Islet precursor cell (in vitro differentiated cells): ENCODE data around the gene RFX7.
A peak's percentile ranks its signal among the peaks of the same experiment; 100 is the strongest.

Source experiments
- DNase-seq: peaks from one replicate; pipeline ENCODE4 v3.0.0-alpha.2; 2018

Gene RFX7

DNA sequence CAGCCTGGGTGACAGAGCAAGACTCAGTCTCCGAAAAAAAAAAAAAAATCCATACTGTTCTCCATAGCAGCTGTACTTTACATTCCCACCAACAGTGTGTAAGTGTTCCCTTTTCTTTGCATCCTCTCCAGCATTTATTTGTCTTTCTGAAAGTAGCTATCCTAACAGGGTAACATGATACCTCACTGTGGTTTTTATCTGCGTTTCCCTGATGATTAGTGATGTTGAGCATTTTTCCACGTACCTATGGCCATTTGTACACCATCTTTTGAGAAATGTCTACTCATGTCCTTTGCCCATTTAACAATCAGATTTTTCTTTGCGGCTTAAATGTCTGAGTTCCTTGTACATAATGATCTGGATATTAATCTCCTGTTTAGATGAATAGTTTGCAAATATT, 119.3 kb downstream of the RFX7 start:
- no peak for DNase-seq

DNA sequence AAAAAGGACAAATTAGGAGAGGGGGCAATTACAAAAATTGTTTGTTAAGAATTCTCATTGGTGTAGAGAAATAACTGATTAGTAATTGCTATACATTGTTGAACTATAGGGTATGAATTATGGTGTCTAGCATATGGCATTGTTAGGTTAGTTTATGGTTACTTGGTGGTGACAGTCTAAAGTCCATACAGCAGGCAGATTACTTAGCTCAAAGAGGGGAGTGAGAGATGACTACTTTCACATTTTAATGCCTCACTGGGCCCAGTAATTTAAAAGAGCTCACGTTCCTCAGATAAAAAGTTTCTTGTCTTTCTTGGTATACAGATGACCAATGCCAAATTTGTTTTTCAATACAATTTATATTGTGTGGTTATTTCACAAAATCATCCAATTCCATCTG, 137.8 kb downstream of the RFX7 start:
- DNase-seq, result no peak

DNA sequence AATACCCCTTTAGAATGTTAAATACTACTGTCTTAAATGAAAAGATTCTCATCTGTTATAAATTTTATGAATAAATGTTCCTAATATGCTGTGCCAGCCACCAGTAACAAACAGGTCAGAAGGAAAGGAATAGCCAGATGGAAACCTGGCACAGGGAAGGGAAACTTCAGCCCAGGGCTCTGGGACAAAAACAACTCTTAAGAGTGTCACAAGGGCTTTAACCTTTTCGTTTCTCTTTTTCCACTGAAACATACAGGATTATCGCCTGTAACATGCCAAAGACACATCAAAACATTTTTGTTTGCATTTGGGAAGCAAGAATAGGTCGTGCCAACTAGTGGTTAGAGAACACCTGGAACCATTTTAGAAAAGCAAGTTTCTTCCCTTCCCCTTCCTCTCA, 141.2 kb downstream of the RFX7 start:
- DNase-seq, result no peak

DNA sequence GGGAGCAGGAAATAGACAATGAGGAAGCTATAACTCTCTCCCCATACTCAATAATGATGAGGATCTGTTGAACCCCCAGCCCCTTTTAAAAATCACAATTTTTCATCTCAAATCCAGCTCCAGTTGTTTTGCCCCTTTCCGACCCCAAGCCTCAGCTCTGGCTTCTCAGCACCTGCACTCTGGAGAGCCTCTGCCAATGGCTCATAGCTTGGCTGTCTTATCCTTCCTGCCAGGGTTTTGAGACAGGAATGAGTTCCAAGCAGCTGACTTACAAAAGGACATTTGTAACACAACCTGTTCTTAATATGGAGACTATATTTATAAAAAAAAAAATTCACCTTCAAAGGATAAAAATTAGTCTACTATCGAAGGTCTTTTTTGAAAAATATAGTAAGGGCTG, 144.4 kb downstream of the RFX7 start:
- no peak for DNase-seq

DNA sequence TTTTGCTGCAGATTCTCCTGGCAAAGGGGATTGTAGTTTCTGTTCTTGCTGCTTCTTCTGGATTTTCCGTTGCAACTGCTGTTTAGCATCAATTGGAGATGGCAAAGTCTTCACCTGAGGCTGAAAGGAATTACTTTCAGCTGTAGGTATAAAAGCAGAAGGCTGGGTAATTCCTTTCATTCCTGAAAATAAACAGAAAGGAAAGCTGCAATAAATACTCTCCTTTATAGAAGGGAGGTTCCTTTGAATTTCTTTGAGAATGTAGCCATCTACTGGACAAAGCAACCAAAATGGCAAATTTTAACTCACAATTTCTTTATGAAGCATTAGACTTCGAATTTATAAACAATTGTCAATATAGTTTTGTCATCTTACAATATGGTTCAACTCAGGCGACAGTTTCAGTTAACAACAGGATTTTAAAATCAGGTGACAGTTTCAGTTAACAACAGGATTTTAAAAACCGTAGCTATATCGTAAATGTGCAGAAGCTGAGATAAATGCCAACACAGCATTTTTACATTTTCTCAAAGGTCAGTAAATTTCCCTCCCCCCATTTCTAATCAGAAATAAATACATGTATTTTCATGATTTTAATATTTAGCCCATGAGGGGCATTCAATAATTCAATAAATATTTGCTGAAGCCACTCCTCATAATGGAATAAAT, 145.3 kb downstream of the RFX7 start:
- DNase-seq, result no peak

DNA sequence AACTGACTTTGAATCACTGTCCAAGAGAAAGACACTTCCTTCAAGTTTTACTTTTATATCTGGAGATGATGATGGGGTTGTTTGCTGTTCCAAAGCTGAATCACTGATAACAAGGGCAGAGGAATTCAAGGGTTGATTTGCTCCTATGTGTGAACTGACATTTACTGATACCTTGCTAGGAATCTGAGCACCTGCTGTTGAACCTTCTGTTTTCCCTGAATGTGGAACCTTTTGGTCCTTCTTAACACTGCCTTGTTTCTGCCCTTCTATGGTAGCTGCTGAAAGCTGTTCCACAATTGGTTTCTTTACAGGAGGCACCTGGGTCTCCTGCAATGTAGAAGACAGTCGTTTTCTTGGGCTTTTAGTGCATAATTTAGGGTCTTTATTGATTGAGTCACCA, 148.3 kb downstream of the RFX7 start:
- no peak for DNase-seq

DNA sequence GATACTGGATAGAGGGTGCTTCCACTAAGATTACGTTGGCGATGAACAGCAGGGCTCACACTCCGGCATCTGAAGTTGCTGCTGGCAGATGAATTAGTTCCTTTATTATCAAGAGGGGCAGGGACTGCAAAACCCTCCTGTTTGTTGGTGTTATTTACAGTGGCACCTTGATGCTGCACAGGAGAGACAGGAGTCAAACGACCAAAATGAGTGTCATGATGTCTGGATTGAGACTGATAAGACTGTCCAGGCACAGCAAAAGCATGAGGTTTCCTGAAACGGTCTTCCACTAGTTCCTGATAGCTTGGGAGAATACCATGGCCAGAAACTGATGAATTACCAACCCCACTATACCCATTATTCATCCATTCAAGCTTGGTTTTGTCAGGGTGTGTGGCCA, 149.5 kb downstream of the RFX7 start:
- DNase-seq, result no peak

DNA sequence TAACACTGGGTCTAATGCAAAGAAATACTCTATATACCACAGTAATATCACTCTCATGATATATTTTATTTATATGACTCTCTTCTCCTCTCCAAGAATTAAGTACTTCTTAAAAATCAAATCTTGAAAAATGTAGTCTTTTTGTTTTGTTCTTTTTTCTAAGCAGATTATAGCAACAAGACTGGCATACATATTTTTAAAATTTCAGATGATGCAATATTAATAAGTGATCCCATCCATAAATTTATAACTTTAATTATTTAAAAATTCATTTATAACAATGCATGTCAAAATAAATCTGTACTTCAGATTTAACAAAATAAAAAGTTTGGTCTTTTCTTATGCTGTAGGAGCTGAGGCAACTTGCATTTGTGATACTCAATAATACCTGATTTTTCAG, 155.3 kb downstream of the RFX7 start:
- DNase-seq, result no peak

DNA sequence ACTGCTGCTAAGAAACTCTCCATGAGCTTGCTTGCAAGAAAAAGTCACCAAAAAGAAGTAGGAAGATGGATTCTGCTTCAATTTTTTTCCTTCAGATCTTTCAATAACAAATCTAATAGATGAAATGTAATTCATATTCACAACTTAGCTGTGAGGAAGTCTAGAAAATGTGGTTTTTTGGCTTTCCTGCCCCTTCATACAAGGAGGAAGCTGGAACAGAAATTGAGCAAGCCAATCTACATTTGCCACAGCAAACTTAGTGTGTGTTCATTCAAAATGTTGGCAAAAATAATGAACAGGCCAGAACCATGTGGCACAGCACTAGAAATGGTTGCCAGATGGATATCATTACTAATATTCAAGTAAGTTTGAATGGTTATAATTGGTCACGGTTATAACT, 157.1 kb downstream of the RFX7 start:
- DNase-seq, result no peak

DNA sequence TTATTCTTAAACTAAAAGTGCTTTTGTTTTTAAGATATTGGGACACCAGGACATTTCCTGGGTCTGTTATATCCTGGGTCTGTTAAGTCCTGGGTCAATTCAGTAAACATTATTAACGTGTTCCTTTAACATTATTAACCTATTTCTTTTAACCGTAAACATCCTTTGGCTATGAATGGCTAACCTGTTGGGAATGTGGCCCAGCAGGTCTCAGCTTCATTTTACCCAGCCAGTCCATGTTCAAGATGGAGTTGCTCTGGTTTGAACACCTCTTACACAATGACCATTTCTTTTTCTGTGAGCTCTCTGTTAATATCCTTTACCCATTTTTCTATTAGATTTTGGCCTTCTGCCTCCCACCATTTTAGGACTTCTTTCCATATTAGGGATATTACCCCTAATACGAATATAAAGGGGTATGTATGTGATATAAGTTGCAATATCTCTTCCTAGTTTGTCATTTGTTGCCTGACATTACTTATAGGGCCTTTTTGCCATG, 161.4 kb downstream of the RFX7 start:
- peak; percentile 59 for DNase-seq

DNA sequence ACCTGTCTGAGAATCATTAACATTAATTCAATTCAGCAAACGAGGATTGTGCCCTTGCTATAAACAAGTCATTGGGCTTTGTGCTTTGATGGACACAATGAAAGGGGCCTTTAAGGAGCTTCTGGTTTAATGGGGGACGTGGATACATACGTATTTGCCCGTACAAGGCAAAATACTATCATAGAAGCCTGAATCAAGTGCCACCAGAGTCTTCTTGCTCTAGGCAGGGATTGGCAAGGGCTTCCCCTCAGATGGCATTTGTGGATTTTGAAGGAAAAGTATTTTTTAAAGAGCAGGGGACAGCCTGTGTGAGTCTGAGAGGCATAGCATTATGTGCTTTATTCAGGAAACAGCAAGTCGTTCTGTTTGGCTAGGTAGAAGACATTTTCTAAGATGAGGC, 166.6 kb downstream of the RFX7 start:
- DNase-seq, result no peak

DNA sequence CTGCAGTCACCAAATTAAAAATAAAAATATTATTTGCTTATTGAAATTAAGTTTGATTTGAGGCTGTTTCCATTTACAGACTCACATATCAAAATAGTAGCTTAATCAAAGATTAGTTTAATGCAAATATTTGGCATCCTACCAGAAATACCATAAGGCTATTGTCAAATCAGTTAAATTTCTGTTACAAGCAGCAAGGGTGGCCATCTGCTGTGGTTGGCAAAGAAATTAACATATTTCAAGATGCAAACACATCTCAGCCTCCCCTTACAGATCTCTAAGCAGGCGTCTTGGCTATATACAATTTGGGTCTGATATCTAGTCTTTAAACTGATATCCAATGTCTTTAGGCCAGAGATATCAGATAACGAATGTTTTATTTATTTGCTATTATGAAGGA, 167.0 kb downstream of the RFX7 start:
- DNase-seq, result no peak

DNA sequence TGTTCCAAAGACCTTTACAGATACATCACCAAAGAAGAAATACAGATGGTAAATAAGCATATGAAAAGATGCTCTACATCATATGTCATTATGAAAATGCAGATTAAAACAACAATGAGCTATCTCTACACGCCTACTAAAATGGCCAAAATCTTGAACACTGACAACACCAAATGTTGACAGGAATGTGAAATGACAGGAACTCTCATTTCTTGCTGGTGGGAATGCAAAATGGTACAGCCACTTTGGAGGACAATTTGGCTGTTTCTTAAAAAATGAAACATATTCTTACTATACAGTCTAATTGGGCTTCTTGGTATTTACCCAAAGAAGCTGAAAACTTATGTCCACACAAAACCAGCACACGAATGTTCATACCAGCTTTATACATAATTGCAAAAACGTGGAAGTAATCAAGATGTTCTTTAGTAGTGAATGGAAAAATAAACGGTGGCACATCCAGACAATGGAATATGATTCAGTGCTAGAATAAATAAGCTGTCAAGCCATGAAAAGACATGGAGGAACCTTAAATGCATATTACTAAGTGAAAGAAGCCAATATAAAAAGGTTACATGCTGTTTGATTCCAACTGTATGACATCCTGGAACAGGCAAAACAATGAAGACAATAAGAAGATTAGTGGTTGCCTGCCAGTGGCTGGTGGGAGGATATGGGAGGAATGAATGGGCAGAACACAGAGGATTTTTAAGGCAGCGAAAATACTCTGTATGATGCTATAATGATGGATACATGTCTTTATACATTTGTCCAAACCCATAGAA, 169.0 kb downstream of the RFX7 start:
- no peak for DNase-seq

DNA sequence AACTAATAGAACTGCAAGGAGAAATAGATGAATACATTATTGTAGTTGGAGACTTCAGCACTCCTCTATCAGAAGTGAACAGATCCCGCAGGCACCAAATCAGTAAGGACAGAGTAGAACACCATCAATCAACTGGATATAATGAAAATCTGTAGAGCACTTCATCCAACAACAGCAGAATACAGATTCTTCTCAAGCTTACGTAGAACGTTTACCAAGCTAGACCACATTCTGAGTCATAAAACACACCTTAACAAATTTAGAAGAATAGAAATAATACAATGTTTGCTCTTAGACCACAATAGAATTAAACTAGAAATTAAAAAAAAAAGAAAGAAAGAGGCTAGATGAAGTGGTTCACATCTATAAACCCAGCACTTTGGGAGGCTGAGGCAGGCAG, 179.5 kb downstream of the RFX7 start:
- DNase-seq, result no peak

DNA sequence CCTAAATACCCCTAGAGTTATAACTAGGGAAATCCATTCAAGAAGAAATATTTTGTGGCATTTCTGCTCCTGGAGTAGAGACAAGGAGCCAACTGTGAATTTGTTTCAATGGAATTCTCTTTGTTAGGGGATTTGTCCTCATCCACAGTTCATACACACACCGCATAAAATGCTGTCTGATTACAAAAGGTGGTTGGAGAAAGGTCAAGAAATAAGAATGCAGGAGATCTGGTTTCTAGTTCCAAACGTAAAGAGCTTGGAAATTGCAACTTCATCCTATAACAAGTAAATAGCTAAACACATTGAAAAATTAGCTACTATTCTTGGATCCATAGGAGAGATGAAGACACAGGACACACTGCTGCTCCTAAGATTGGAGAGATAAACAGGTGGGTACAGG, 184.0 kb downstream of the RFX7 start:
- DNase-seq, result no peak

DNA sequence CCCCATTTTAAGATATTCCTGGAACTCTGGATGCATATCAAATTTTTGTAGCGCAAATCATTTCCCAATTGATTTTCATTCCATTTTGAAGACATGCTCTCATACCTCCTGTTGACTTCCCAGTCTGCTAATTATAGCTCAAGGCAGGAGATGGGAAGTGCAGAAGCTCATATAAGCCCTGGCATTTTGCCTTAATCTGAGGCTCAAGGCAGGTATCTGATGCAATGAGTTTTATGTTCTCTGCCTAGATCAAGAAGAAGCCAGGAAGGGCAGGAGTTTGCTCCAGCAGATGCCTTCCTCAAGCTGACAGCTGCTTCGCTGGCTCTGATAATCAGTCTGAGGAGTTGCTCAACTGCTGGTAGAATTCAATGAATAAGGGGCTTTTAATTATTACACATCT, 184.7 kb downstream of the RFX7 start:
- no peak for DNase-seq

DNA sequence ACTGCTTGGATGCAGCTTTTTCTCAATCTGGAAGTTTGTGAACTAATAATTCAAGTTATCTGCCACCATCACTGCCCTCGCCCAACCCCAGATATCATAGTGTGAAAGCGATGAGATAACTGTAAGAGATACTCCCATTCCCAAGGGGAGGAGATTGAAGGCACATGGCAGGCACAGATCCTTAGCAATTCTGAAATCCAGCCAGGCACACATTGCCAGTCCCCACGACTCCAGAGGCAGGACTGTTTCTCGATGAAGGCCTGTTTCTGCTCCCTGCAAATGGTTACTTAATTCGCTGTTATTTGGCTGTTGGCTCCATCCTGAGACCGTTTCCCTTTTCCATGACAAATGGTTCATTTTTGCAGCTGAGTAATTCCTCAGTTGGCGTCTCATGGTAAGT, 187.1 kb downstream of the RFX7 start:
- no peak for DNase-seq

DNA sequence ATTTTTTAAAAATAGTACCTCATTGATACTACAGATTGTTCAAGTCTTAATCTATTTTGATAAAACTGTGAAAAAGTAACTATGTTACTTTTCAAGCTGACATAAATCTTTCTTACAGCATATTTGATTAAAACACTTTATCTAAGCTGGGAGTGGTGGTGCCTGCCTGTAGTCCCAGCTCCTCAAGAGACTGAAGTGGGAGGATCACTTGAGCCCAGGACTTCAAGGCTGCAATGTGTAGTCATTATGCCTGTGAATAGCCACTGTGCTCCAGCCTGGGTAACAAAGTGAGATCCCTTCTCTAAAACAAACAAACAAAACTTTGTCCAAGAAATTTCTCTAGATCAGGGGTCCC, 190.7 kb downstream of the RFX7 start:
- no peak for DNase-seq

DNA sequence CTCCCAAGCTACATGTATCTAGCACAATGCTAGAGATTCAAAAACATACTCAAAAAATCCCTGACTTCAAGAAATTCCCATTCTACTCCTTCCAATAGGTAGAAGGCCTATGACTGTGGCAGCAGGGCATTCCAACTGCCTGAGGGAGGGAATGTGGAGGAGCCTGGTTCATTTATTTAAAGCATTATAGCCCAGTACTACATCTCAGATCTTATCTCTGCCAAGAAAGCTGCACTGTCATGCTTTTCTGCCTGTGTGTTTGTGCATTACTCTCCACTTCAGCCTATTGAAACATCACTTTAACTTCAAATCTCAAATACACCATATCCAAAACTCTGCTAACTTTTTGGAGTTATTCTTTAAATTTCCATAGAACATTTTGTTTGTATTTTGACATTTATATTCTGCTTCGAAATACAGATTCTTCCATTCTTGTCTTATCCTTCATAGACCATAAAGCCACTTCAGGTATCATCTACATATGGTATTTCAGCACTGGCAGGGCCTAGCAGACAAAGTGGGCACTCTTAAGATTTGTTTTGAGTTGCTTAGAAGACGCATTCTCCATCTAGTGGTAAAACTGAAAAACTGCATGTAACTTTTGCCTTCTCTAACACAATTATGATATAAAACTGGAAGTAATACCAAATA, 191.2 kb downstream of the RFX7 start:
- peak; percentile 88 for DNase-seq

DNA sequence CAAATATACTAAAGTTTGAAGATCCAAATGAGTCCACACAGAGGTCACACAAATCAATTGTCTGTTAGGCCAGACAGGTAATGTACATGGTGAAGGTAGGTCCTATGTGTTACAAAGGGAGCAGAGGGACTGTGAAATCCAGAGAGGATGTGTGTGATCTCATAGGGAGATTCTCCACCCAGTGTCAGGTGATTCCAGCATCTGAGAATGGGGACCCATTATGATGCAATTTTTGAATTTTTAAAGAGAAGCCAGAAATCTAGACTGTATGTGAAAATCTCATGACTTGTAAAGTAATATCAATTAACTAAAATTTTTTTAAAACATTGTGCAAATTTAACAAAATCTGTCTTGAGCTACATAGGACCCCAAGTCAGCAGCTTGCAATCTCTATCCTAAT, 192.0 kb downstream of the RFX7 start:
- DNase-seq, result no peak

DNA sequence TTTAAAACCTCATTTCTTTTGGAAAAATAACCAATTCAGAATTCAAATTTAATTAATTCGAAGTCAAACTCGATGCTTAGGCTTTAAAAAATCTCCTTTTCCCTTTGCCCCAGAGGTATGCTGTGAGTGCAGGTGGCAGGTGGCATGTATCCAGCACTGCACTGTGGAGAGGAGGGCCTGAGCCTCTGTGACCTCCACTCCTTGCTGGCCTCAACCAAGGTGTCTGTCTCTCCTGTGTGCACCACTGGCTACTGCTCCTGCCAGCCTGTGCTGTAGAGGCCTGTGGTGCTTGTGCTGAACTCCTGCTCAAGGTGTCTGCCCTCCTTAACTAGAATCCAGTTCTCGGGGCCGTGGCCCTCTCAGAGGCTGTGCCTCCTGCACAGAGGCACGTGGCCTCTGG, 194.1 kb downstream of the RFX7 start:
- DNase-seq, result no peak

DNA sequence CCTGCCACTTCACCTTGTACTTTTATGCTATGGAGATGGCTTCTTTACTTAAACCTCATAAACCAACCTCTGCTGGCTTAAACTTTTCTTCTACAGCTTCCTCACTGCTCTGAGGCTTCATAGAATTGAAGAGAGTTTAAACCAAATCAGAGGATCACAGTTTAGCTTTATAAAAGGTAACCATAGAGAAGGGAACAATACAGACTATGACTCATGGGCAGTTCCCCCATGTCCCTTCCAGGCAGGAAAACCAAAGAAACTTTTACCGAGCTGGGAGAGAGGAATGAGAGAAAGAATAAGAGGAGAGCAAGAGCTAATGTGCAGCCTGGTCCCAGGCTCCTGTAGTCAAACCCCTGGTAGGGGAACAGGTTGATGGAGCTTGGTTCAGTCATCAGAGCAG, 196.3 kb downstream of the RFX7 start:
- DNase-seq, result no peak

DNA sequence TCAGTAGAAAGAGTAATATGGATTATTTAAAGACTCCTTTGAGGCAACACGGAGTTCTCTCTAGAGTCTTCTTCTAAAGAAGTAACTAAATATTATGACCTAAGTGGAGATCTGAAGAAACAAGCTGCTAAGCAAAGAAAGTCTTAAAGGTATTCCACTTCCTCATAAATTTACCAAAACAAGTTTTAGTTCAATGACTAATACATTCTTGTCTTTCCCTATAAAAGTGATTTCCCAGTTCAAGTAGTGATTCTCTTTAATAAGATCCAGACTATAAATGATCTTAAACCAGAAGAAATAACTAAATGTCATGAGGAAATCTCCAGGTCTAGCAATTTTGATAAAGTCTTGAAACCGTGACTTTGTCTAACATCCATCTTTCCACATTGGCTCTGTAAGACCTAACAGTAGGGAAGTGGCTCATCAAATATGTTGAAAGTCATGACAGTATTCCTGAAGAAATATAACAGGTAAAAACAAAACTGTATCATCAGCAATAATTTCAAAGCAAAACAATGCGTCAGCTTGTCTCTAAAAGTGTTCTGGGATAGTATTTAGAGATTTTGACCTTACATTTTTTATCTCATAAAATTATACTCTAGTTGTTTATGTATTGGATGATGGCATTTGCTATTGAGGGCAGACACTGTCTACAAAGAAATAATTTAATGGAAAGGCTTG, 198.5 kb downstream of the RFX7 start:
- no peak for DNase-seq
